T-helper 17 cell (primary cell): ENCODE data around the gene DNAH2. TPM values are rescaled to one million over a fixed set of nuclear protein-coding genes. Genes with fewer than 3 reads are reported as not detected.

Experiments
- ATAC-seq: fragments of 150-1000 bp; cut with Tn5 transposase; 2 replicates; pipeline ENCODE4 v1.10.0; 2021; ENCODE audit warnings: mild to moderate bottlenecking, moderate library complexity
- DNase-seq, 3 donors: peaks; one replicate each; pipeline versions ENCODE4 v3.0.0 to v3.0.0-alpha.2; 2020 to 2021
- H3K9me3 ChIP-seq: one replicate; pipeline ENCODE4 v1.7.0; 2013; ENCODE audit warnings: low read length, mild to moderate bottlenecking; ENCODE audit not compliant: control insufficient read depth, poor library complexity, severe bottlenecking
- H3K27ac Mint-ChIP-seq: one replicate; pipeline ENCODE4 v1.8.0; 2022; ENCODE audit warnings: mild to moderate bottlenecking, moderate library complexity, mixed read lengths
- H3K27me3 Mint-ChIP-seq: one replicate; pipeline ENCODE4 v1.8.0; 2022; ENCODE audit warnings: mixed read lengths
- H3K36me3 Mint-ChIP-seq: one replicate; pipeline ENCODE4 v1.8.0; 2022; ENCODE audit warnings: low read depth, mixed read lengths
- H3K4me1 Mint-ChIP-seq: one replicate; pipeline ENCODE4 v1.8.0; 2022; ENCODE audit warnings: mild to moderate bottlenecking, mixed read lengths
- H3K4me3 Mint-ChIP-seq: one replicate; pipeline ENCODE4 v1.8.0; 2022; ENCODE audit warnings: mild to moderate bottlenecking, moderate library complexity, mixed read lengths
- total RNA-seq, 4 donors: library from RNA in 2 of 4; stranded (reverse) in 2 of 4; gene quantifications; one replicate each; pipeline ENCODE4 v1.2.3 and lab custom pipeline; 2022 to 2026

Gene DNAH2
- total RNA-seq, 2 donors from 2014 or later: 0.31 TPM; not detected in 1

DNA sequence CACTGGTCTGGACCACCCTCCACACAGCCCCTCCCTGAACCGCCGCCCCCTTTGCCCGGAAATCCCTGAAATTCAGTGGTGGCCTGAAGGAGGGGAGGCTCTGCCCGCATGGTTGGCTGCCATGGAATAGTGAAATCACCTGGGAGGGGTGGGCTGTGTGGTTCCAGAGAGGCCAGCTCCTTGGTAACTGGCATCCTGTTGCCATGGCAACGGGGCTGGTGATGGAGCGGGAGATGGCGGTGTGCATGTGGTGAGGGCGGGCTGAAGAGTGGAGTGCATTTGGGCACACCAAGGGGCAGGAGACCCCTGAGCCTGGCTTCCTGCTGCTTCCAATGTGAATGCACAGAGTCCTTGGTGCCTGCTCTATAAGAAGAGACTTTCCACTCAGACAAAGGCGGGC, 10.1 kb upstream of the DNAH2 start:
- no peak overlapping the region for H3K27ac Mint-ChIP-seq
- H3K27me3 Mint-ChIP-seq: peaks cover 81% of the 10 kb centered on the region
- H3K36me3 Mint-ChIP-seq: peaks cover 17% of the 10 kb centered on the region
- DNase-seq (no peak), ATAC-seq (no peak)
- no peak overlapping the region for H3K4me3 Mint-ChIP-seq
- no peaks in the 10 kb centered on the region for H3K9me3 ChIP-seq
- H3K4me1 Mint-ChIP-seq: peaks cover 27% of the 10 kb centered on the region

DNA sequence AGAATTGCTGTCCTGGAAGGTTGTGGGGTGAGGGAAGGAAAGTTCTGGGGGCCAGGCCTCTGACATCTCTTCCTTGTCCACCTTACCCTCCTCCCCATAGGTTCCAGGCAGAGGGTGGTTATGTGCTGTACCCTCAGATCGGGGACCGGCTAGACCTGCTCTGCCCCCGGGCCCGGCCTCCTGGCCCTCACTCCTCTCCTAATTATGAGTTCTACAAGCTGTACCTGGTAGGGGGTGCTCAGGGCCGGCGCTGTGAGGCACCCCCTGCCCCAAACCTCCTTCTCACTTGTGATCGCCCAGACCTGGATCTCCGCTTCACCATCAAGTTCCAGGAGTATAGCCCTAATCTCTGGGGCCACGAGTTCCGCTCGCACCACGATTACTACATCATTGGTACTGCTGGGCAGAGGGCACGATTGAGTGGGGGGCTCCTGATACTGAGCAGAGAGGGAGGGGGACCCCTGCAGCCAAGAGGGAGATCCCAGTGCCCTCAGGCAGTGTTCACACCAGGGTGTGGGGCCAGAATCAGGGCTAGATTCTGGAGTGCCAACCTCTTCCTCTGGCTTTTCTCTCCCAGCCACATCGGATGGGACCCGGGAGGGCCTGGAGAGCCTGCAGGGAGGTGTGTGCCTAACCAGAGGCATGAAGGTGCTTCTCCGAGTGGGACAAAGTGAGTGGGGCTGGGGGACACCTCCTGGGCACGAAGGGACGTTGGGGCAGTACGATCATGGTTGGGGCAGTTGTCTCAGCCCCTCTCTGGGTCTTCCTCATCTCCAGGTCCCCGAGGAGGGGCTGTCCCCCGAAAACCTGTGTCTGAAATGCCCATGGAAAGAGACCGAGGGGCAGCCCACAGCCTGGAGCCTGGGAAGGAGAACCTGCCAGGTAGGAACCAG, 9.4 kb upstream of the DNAH2 start:
- ATAC-seq: no peak
- Mint-ChIP-seq H3K4me1 (peaks cover 32% of the 10 kb centered on the region), H3K27ac (no peak overlapping the region), H3K27me3 (peaks cover 84% of the 10 kb centered on the region), H3K36me3 (peaks cover 17% of the 10 kb centered on the region), H3K4me3 (no peak overlapping the region)
- DNase-seq: no peak
- H3K9me3 ChIP-seq: no peaks in the 10 kb centered on the region

DNA sequence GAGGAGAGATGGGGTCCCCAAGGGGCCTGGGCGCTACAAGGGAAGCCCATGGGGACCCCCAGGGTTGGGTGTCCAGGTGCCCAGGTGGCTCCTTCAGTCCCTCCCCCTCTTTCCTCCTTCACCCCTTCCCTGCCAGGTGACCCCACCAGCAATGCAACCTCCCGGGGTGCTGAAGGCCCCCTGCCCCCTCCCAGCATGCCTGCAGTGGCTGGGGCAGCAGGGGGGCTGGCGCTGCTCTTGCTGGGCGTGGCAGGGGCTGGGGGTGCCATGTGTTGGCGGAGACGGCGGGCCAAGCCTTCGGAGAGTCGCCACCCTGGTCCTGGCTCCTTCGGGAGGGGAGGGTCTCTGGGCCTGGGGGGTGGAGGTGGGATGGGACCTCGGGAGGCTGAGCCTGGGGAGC, 8.5 kb upstream of the DNAH2 start:
- H3K27me3 Mint-ChIP-seq: peaks cover 84% of the 10 kb centered on the region
- H3K9me3 ChIP-seq: no peaks in the 10 kb centered on the region
- peaks cover 37% of the 10 kb centered on the region for H3K4me1 Mint-ChIP-seq
- H3K4me3 Mint-ChIP-seq: no peak overlapping the region
- H3K36me3 Mint-ChIP-seq: peaks cover 19% of the 10 kb centered on the region
- no peak overlapping the region for H3K27ac Mint-ChIP-seq
- DNase-seq (no peak), ATAC-seq (no peak)

DNA sequence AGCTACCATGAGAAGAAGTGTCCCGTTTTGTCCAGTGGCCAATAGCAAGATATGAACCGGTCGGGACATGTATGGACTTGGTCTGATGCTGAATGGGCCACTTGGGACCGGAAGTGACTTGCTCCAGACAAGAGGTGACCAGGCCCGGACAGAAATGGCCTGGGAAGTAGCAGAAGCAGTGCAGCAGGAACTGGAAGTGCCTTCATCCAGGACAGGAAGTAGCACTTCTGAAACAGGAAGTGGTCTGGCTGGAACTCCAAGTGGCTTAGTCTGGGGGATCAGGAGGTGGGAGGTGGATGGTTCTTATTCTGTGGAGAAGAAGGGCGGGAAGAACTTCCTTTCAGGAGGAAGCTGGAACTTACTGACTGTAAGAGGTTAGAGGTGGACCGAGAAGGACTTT, 7.2 kb upstream of the DNAH2 start:
- Mint-ChIP-seq H3K27me3 (peaks cover 86% of the 10 kb centered on the region), H3K4me1 (peaks cover 30% of the 10 kb centered on the region), H3K27ac (no peak overlapping the region), H3K36me3 (peaks cover 19% of the 10 kb centered on the region), H3K4me3 (no peak overlapping the region)
- ATAC-seq: no peak
- H3K9me3 ChIP-seq: no peaks in the 10 kb centered on the region
- no peak for DNase-seq

DNA sequence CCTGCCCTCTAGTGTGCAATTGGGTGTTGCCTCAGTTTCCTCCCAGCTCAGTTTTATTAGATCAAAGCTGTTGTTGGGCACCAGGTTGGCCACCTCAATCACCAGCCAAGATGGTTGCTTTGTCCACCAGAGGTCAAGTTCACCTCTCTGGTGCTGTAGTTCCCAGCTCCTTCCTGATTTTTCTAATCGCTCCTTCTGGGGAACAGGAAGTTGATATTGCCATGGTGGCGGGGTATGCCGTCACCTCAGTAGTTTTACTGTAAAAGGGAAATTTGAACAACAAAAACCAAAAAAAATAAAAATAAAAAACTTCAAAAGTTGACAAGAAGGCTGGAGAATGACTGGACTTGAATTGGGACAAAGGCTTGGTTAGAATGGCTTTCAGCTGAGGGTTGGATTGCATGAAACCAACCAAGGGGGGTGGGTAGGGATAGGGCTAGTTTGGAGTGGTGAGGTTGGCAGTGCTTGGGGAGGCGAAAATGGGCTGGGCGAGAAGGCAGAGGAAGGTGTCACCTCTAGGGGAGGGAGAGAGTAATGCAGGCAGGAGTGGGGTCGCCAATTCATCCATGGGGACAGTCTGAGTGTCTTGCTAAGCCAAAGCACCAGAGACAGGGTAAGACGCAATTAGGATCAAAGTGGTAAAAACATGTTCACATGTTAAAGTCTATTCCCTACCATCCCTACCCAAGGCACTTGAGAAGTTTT, 6.3 kb upstream of the DNAH2 start:
- Mint-ChIP-seq H3K36me3 (peaks cover 14% of the 10 kb centered on the region), H3K4me3 (no peak overlapping the region), H3K4me1 (peaks cover 24% of the 10 kb centered on the region), H3K27me3 (peaks cover 87% of the 10 kb centered on the region), H3K27ac (no peak overlapping the region)
- no peaks in the 10 kb centered on the region for H3K9me3 ChIP-seq
- ATAC-seq: no peak
- DNase-seq: no peak

DNA sequence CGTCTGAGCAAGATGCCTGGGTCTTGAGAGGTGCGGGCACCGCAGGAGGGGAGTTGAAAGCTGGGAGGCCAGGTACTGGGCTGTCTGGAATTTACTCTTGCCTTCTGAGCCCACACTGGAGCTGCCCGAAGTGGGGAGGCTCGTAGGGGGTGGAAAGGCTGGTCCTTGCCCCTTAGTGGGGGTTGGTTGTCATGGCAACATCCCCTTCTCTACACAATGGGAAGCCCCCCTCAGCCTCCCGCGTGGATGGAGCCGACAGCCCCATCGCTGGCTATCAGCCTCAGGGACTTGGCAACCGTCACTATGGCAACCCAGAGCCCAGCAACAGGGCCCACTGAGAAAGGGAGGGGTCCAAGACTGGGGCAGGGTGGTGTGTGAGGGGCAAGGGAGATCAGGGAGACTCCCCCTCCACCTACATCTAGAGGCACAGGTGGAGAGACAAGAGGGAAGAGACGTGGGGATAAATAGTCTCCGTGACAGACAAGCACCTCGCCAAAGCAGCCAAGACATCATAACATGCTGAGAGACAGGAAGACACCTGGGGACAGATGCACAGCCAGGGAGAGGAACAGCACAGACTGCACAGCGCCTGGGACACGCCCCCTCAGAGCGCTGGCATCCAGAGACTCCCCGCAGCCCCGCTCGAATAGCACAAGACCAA, 5.3 kb upstream of the DNAH2 start:
- DNase-seq: no peak
- Mint-ChIP-seq H3K36me3 (peaks cover 14% of the 10 kb centered on the region), H3K4me1 (peaks cover 27% of the 10 kb centered on the region), H3K4me3 (no peak overlapping the region), H3K27ac (no peak overlapping the region), H3K27me3 (peaks cover 84% of the 10 kb centered on the region)
- no peaks in the 10 kb centered on the region for H3K9me3 ChIP-seq
- peak; percentile 57 for ATAC-seq

DNA sequence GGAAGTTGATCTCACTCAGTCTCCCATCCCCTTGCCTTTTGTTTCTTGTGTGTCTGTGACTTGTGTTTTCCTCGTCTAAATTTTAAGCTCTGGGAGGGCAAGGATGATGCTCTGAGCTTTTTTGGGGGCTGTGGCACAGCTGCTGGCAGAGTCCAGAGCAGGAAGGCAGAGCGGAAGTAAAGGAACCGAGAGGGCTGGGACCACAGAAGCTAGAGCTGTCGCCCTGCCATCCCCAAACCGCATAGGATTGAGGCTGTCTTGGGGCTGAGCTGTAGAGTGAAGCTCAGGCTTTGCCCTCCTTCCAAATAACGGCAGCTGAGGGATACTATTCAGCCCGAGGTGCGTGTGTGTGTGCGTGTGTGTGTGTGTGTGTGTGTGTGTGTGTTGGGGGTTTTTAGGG, 3.8 kb upstream of the DNAH2 start:
- Mint-ChIP-seq H3K27me3 (peaks cover 86% of the 10 kb centered on the region), H3K4me3 (no peak overlapping the region), H3K4me1 (peaks cover 39% of the 10 kb centered on the region), H3K27ac (peak overlapping the region; percentile 47), H3K36me3 (peaks cover 14% of the 10 kb centered on the region)
- DNase-seq (no peak), ATAC-seq (no peak)
- no peaks in the 10 kb centered on the region for H3K9me3 ChIP-seq

DNA sequence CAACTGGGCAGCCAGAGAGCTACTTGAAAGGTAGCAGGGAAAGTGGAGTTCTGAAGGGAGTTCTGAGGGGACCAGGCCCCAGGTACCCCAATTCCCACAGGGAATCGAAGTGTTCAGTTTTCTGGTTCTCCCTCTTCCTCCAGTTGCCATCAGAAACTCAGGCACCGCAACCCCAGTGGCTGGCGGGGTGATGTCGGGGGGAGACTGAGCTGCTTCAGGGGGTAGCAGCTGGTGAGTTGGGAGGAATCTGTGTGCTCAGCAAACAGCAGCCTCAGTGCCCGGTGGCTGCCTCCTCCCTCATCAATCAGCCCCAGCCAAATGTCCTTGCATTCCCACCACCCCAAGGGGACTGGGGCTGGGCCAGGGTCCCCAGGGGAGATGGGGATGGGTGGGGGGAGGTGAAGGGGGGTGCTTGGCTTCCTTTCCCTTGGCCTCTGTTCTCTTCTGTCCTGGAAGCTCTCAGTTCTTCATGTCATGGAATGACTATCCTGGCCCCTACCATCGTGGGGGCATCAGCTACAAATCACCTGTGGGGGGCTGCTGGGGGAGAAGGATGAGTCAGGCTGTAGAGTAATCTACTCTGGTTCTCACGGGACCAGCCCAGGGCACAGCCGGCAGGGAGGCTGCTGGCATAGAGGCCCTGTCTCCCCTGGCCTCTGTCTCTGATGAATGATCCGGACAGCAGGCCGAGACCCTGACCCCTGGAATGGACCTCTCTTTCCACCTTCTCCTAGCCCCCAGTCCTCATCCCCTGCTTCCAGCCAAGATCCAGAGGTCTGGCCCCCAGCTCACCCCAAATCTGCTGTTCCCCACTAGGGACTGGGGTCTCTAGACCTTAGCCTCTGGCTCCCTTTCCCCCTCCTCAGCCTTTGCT, 2.6 kb upstream of the DNAH2 start:
- no peaks in the 10 kb centered on the region for H3K9me3 ChIP-seq
- ATAC-seq (no peak), DNase-seq (no peak)
- no peak overlapping the region for H3K4me3 Mint-ChIP-seq
- peaks cover 85% of the 10 kb centered on the region for H3K27me3 Mint-ChIP-seq
- H3K27ac Mint-ChIP-seq: no peak overlapping the region
- peaks cover 38% of the 10 kb centered on the region for H3K4me1 Mint-ChIP-seq
- H3K36me3 Mint-ChIP-seq: peaks cover 12% of the 10 kb centered on the region

DNA sequence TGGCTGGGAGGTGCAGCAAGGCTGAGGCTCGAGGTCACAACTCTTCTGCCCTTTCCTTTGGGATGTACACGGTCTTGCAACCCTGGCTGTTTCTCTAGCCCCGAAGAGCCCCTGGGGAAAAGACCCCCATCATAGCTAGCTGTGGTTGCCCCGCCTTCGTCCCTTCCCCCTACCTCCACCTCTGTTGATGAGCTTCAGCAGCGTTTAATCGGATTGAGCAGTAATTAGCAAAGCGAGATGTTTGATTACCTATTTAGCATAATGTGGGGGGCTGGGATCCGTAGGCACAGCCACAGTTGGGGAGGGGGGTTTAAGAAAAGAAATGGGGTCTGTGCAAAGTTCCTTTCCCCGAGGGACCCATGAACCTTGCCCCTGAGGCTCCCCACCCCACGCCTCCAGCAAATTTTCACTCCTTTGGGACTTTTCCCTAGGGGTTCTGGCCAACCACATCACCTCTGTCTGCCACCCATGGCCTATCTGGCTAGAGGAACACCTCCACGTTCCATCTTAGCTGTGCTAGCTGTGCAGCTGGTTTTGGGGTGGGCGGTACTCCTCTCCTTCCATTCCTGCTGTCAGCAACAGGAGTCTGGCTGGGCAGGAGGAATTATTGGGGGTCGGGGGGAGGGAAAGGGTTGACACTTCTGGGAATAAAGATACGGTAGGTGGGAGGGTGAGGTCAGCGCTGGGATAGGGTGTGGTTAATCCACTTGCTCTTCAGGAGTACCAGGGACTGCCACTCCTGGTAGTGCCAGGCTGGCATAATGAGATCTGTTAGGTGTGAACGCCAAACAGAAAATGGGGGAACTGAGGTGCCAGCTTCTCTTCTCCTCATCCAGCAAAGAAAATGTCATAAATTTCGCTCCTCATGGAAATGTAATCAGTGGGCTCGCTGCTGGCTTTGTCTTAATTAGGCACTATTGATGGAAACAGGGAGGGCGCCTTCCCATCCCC, 1.3 kb upstream of the DNAH2 start:
- Mint-ChIP-seq H3K27ac (no peak overlapping the region), H3K4me3 (peak overlapping the region; percentile 82), H3K4me1 (peaks cover 29% of the 10 kb centered on the region), H3K27me3 (peaks cover 81% of the 10 kb centered on the region), H3K36me3 (peaks cover 7% of the 10 kb centered on the region)
- H3K9me3 ChIP-seq: no peaks in the 10 kb centered on the region
- no peak for ATAC-seq
- DNase-seq: no peak

DNA sequence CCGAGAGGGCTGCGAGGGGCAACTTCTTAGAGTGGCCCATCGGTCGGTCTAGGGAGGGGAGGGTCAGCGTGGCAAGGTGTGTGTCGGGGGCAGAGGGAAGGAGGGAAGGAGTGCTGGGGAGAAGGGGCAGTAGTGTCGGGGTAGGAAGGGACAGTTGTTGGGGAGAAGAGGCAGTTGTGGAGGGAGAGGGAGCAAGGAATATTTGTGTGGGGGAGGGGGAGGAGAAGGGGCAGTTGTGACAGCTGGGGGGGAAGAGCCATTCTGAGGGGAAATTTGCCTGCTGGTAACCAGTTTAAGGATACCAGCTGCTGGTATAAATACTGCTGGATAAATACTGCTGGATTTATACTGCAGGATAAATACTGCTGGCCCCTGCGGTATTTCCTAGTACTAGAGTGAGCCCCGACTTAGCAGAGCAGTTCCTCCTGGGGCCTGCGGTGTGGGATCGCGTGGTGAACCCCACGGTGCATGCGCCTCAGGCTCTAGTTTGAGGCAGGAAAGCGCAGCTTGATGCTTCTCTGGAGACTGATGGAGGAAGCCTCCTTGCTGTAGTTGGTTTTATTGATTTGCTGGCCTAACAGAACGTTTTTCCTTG, 309 bp downstream of the DNAH2 start:
- ATAC-seq (peak; percentile 83), DNase-seq (no peak)
- peaks cover 6% of the 10 kb centered on the region for H3K36me3 Mint-ChIP-seq
- peak overlapping the region; percentile 82 for H3K4me3 Mint-ChIP-seq
- H3K27ac Mint-ChIP-seq: no peak overlapping the region
- H3K9me3 ChIP-seq: no peaks in the 10 kb centered on the region
- H3K27me3 Mint-ChIP-seq: peaks cover 81% of the 10 kb centered on the region
- H3K4me1 Mint-ChIP-seq: peaks cover 24% of the 10 kb centered on the region

DNA sequence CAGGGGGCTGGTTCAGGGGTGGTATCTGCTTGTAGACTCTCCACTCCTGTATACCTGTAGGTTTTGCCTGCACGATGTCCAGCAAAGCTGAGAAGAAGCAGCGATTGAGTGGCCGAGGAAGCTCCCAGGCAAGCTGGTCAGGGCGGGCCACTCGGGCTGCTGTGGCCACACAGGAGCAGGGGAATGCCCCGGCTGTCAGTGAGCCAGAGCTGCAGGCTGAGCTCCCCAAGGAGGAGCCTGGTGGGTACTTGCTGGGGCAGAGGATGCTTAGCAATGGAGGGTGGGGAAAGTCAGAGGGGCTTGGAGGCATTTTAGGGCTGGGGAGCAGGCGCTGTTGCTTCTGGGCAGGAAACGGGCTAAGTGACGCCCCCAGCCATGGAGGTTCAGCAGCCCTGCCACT, 2.1 kb downstream of the DNAH2 start:
- no peak overlapping the region for H3K27ac Mint-ChIP-seq
- no peaks in the 10 kb centered on the region for H3K9me3 ChIP-seq
- peaks cover 74% of the 10 kb centered on the region for H3K27me3 Mint-ChIP-seq
- H3K4me3 Mint-ChIP-seq: no peak overlapping the region
- ATAC-seq (no peak), DNase-seq (no peak)
- H3K36me3 Mint-ChIP-seq: peaks cover 2% of the 10 kb centered on the region
- H3K4me1 Mint-ChIP-seq: peaks cover 18% of the 10 kb centered on the region
